Endothelial cell (in vitro differentiated cells): ENCODE data around the gene PIP5K1B. TPM values are rescaled to one million over a fixed set of nuclear protein-coding genes. Genes with fewer than 3 reads are reported as not detected.

Experiments used
- DNase-seq: peaks from one replicate; pipeline ENCODE4 v3.0.0; 2021; ENCODE audit warnings: low spot score
- H3K27ac Mint-ChIP-seq: one replicate; pipeline ENCODE4 v1.8.0; 2021; ENCODE audit warnings: mixed read lengths, inconsistent platforms; ENCODE audit not compliant: unreplicated experiment
- H3K27me3 Mint-ChIP-seq: one replicate; pipeline ENCODE4 v1.8.0; 2021; ENCODE audit warnings: mild to moderate bottlenecking, moderate library complexity, mixed read lengths, inconsistent platforms; ENCODE audit not compliant: unreplicated experiment
- H3K36me3 Mint-ChIP-seq: one replicate; pipeline ENCODE4 v1.8.0; 2021; ENCODE audit warnings: mild to moderate bottlenecking, low read depth, mixed read lengths, inconsistent platforms; ENCODE audit not compliant: unreplicated experiment
- H3K4me1 Mint-ChIP-seq: one replicate; pipeline ENCODE4 v1.8.0; 2021; ENCODE audit warnings: mild to moderate bottlenecking, mixed read lengths, inconsistent platforms; ENCODE audit not compliant: unreplicated experiment
- H3K4me3 Mint-ChIP-seq: one replicate; pipeline ENCODE4 v1.8.0; 2021; ENCODE audit warnings: mild to moderate bottlenecking, mixed read lengths, inconsistent platforms; ENCODE audit not compliant: unreplicated experiment
- H3K9me3 Mint-ChIP-seq: one replicate; pipeline ENCODE4 v1.8.0; 2021; ENCODE audit warnings: mixed read lengths, inconsistent platforms; ENCODE audit not compliant: unreplicated experiment
- CTCF ChIP-seq: fragments of 200-600 bp; sonication (generic); IDR thresholded peaks from one replicate; pipeline ENCODE4 v1.5.0; 2021; ENCODE audit warnings: antibody characterized with exemption; ENCODE audit not compliant: unreplicated experiment
- total RNA-seq: library from RNA; stranded (reverse); fragmentation: NEBNext Ultra II Directional; extraction: Animal tissue kit (Norgen Biotek cat#: 25700); gene quantifications from one replicate; pipeline ENCODE4 v1.2.1, GENCODE V29; 2021; ENCODE audit not compliant: unreplicated experiment

PIP5K1B gene
- total RNA-seq, 1 donor from 2014 or later, result 1.8 TPM

GRCh38 chr9:68750255-68750654 is 45.2 kb downstream of the PIP5K1B start:
- peaks cover 5% of the 10 kb centered on the region for H3K4me1 Mint-ChIP-seq
- H3K27me3 Mint-ChIP-seq, result no peaks in the 10 kb centered on the region
- H3K36me3 Mint-ChIP-seq, result no peaks in the 10 kb centered on the region
- no peak for TF ChIP-seq CTCF
- DNase-seq, result no peak
- H3K27ac Mint-ChIP-seq, result no peak overlapping the region
- no peaks in the 10 kb centered on the region for H3K9me3 Mint-ChIP-seq
- no peak overlapping the region for H3K4me3 Mint-ChIP-seq

DNA sequence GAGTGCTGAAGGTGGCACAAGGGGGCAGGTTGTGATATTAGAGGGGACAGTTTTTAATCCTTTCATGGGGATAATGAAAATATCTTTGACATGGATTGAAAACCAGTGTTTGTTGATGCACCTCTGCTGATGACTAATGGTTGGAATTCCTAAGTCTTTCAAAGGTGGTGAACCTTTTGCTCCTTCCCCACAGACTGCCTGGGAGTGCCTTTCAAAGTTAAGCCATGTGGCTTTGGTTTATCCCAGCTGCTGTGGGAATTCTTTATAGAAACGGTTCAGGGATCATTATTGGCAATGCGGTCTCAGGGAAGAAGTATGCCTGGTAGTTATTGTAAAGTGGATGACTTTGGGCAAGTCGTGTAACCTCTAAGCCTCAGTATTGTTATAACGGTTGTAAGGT is 45.7 kb downstream of the PIP5K1B start:
- Mint-ChIP-seq H3K4me1 (peaks cover 4% of the 10 kb centered on the region), H3K4me3 (no peak overlapping the region), H3K9me3 (no peaks in the 10 kb centered on the region), H3K27me3 (no peaks in the 10 kb centered on the region), H3K36me3 (no peaks in the 10 kb centered on the region), H3K27ac (no peak overlapping the region)
- no peak for TF ChIP-seq CTCF
- no peak for DNase-seq

DNA sequence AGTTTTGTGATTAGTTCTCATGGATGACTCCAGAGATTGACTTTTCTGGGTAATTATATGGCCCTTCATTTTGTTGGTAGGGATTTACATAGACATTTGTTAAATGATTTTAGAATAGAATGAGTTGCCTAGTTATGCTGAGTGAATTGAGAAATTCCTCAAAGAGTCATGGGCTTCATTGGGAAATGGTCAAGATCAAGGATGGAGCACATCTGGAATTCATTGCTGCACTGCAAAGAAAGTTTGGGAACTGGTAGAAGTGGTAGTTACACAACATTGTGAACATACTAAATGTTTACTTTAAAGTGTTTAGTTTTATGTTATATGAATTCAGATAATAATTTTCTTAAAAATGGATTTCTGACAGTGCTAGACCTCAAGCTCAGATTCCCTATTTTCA is 46.5 kb downstream of the PIP5K1B start:
- no peaks in the 10 kb centered on the region for H3K36me3 Mint-ChIP-seq
- H3K27me3 Mint-ChIP-seq, result no peaks in the 10 kb centered on the region
- peaks cover 4% of the 10 kb centered on the region for H3K4me1 Mint-ChIP-seq
- H3K9me3 Mint-ChIP-seq, result no peaks in the 10 kb centered on the region
- no peak for TF ChIP-seq CTCF
- no peak for DNase-seq
- no peak overlapping the region for H3K27ac Mint-ChIP-seq
- H3K4me3 Mint-ChIP-seq, result no peak overlapping the region

- H3K36me3 Mint-ChIP-seq, result no peaks in the 10 kb centered on the region
- H3K27ac Mint-ChIP-seq, result no peak overlapping the region
- peaks cover 4% of the 10 kb centered on the region for H3K4me1 Mint-ChIP-seq
- H3K27me3 Mint-ChIP-seq, result no peaks in the 10 kb centered on the region
- DNase-seq, result no peak
- no peak for TF ChIP-seq CTCF
- peaks cover 5% of the 10 kb centered on the region for H3K9me3 Mint-ChIP-seq
- no peak overlapping the region for H3K4me3 Mint-ChIP-seq
Measured at GRCh38 chr9:68755051-68755450, 50.0 kb downstream of the PIP5K1B start.

DNA sequence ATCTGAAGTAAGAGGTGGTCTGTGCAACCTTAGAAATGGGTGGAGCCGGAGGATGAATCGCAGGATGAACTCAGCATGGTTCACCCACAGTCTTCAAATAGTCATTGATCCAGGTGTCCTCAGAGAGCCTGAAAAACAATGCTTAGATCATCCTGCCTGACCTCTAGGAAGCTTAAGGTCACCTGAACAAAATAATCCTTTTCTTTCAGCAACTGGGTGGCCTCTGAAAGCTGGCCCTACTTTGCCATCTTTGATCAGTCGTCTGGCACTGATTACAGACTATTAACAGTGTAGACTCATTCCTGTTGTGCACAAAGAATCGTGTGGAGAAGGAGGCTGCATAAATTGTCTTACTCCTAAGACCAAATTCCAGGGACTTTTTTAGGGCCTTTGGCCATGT is 50.7 kb downstream of the PIP5K1B start:
- H3K4me1 Mint-ChIP-seq, result peaks cover 4% of the 10 kb centered on the region
- no peaks in the 10 kb centered on the region for H3K36me3 Mint-ChIP-seq
- H3K27ac Mint-ChIP-seq, result no peak overlapping the region
- DNase-seq, result no peak
- peaks cover 5% of the 10 kb centered on the region for H3K9me3 Mint-ChIP-seq
- H3K4me3 Mint-ChIP-seq, result no peak overlapping the region
- TF ChIP-seq CTCF, result no peak
- H3K27me3 Mint-ChIP-seq, result no peaks in the 10 kb centered on the region
